SJCRH30 (cell line): Measurements from ENCODE around the gene TUBGCP5. TPM values are rescaled to one million over a fixed set of nuclear protein-coding genes. Genes with fewer than 3 reads are reported as not detected.
"Not testable (repeated sequence)": the region's sequence is repeated elsewhere in the genome, so short reads cannot be mapped to it uniquely, and the experiment has no call there.

Experiments
- DNase-seq, 2 experiments: peaks; one replicate each; pipeline ENCODE4 v3.0.0-alpha.2; 2015 to 2020
- H3K27ac ChIP-seq: fragments of 250-450 bp; sonication (Bioruptor Pico); 2 replicates; pipeline ENCODE4 v1.5.1; 2020; ENCODE audit warnings: mild to moderate bottlenecking, moderate library complexity
- H3K27me3 ChIP-seq: fragments of 250-450 bp; sonication (Bioruptor Pico); 2 replicates; pipeline ENCODE4 v1.5.1; 2020; ENCODE audit warnings: mild to moderate bottlenecking, moderate library complexity
- H3K36me3 ChIP-seq: fragments of 250-450 bp; sonication (Bioruptor Pico); 2 replicates; pipeline ENCODE4 v1.5.1; 2020; ENCODE audit warnings: mild to moderate bottlenecking, moderate library complexity
- H3K4me1 ChIP-seq: fragments of 250-450 bp; sonication (Bioruptor Pico); 2 replicates; pipeline ENCODE4 v1.5.1; 2020; ENCODE audit warnings: mild to moderate bottlenecking, moderate library complexity
- H3K4me3 ChIP-seq: fragments of 250-450 bp; sonication (Bioruptor Pico); 2 replicates; pipeline ENCODE4 v1.5.1; 2020; ENCODE audit warnings: mild to moderate bottlenecking, moderate library complexity
- H3K9me3 ChIP-seq: fragments of 250-450 bp; sonication (Bioruptor Pico); replicated peaks from 2 replicates; pipeline ENCODE4 v1.5.1; 2020; ENCODE audit warnings: mild to moderate bottlenecking, moderate library complexity
- total RNA-seq: library from RNA; depleted of rRNA; stranded (reverse); fragments of >200 nt; shearing (Covaris generic); gene quantifications from 2 replicates; pipeline ENCODE4 v1.2.3, GENCODE V29; 2014

Gene TUBGCP5
- total RNA-seq, 1 experiment from 2014 or later: 23.1 TPM

- Histone ChIP-seq H3K27me3 (no peaks in the 10 kb centered on the region), H3K27ac (no peak overlapping the region), H3K4me3 (no peak overlapping the region), H3K36me3 (no peaks in the 10 kb centered on the region), H3K4me1 (no peaks in the 10 kb centered on the region), H3K9me3 (no peaks in the 10 kb centered on the region)
- no peak for DNase-seq
Measured at GRCh38 chr15:23055316-23055715, 15.9 kb upstream of the TUBGCP5 start.

- no peak for DNase-seq
- Histone ChIP-seq H3K4me3 (no peak overlapping the region), H3K27ac (no peak overlapping the region), H3K27me3 (no peaks in the 10 kb centered on the region), H3K9me3 (no peaks in the 10 kb centered on the region), H3K4me1 (no peaks in the 10 kb centered on the region), H3K36me3 (no peaks in the 10 kb centered on the region)
Measured at GRCh38 chr15:23052522-23052921, 13.2 kb upstream of the TUBGCP5 start.

- DNase-seq: no peak
Measured at GRCh38 chr15:23050708-23051107, 11.3 kb upstream of the TUBGCP5 start.

DNA sequence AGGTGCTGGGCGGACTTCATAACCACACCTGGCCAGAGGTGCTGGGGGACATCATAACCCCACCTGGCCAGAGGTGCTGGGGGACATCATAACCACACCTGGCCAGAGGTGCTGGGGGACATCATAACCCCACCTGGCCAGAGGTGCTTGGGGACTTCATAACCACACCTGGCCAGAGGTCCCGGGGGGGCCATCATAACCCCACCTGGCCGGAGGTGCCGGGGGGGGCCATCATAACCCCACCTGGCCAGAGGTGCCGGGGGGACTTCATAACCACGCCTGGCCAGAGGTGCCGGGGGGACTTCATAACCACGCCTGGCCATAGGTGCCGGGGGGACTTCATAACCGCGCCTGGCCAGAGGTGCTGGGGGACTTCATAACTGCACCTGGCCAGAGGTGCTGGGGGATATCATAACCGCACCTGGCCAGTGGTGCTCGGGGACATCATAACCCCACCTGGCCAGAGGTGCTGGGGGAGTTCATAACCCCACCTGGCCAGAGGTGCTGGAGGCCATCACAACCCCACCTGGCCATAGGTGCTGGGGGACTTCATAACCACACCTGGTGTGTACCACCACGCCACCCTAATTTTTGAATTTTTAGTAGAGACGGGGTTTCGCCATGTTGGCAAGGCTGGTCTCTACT, 10.7 kb upstream of the TUBGCP5 start:
- Histone ChIP-seq H3K27ac (no peak overlapping the region), H3K4me1 (no peaks in the 10 kb centered on the region), H3K36me3 (no peaks in the 10 kb centered on the region), H3K27me3 (no peaks in the 10 kb centered on the region), H3K9me3 (no peaks in the 10 kb centered on the region), H3K4me3 (no peak overlapping the region)
- DNase-seq: no peak

More at GRCh38 chr15:23050708-23051107, 11.3 kb upstream of the TUBGCP5 start:
- Histone ChIP-seq H3K4me1 (no peaks in the 10 kb centered on the region), H3K9me3 (no peaks in the 10 kb centered on the region), H3K27me3 (no peaks in the 10 kb centered on the region), H3K27ac (no peak overlapping the region), H3K4me3 (no peak overlapping the region), H3K36me3 (no peaks in the 10 kb centered on the region)

GRCh38 chr15:23048572-23049282, 9.4 kb upstream of the TUBGCP5 start:
- H3K27ac ChIP-seq, H3K9me3 ChIP-seq, DNase-seq, H3K27me3 ChIP-seq, H3K4me1 ChIP-seq, H3K36me3 ChIP-seq, H3K4me3 ChIP-seq: not testable (repeated sequence)

DNA sequence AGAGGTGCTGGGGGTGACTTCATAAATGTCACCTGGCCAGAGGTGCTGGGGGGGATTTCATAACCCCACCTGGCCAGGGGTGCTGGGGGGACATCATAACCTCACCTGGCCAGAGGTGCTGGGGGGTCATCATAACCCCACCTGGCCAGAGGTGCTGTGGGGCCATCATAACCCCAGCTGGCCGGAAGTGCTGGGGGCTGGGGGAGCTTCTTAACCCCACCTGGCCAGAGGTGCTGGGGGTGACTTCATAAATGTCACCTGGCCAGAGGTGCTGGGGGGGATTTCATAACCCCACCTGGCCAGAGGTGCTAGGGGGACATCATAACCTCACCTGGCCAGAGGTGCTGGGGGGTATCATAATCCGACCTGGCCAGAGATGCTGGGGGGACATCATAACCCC, 4.6 kb upstream of the TUBGCP5 start:
- not testable (repeated sequence) for DNase-seq, H3K4me1 ChIP-seq, H3K27me3 ChIP-seq, H3K9me3 ChIP-seq, H3K4me3 ChIP-seq, H3K36me3 ChIP-seq, H3K27ac ChIP-seq

- H3K4me1 ChIP-seq, H3K4me3 ChIP-seq: not testable (repeated sequence)
Measured at GRCh38 chr15:23043535-23043934, 4.2 kb upstream of the TUBGCP5 start.

GRCh38 chr15:23041736-23042135, 2.4 kb upstream of the TUBGCP5 start:
- not testable (repeated sequence) for H3K4me3 ChIP-seq, H3K36me3 ChIP-seq, H3K27me3 ChIP-seq, H3K9me3 ChIP-seq, H3K27ac ChIP-seq, H3K4me1 ChIP-seq, DNase-seq

More at GRCh38 chr15:23043535-23043934, 4.2 kb upstream of the TUBGCP5 start:
- not testable (repeated sequence) for H3K9me3 ChIP-seq, DNase-seq, H3K36me3 ChIP-seq, H3K27ac ChIP-seq, H3K27me3 ChIP-seq

DNA sequence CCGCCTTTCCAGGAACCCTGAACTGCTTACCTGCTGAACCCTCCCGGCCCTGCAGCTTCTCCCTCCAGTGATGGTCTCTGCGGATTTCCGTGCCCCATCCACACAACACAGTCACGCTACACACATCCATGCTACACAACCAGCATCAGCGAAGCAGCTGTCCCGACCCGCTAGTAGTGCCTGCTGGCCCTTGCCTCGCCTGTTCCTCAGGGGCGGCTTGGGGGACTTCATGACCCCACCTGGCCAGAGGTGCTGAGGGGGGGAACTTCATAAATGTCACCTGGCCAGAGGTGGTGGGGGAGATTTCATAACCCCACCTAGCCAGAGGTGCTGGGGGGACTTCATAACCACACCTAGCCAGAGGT, 530 bp upstream of the TUBGCP5 start:
- H3K36me3 ChIP-seq: peaks cover 3% of the 10 kb centered on the region; the same call in 1 of the 2 replicates
- peaks cover 8% of the 10 kb centered on the region for H3K4me1 ChIP-seq
- DNase-seq: no peak
- H3K27ac ChIP-seq: peak overlapping the region; percentile 61; the same call in 1 of the 2 replicates
- peak overlapping the region; percentile 71 for H3K4me3 ChIP-seq
- no peaks in the 10 kb centered on the region for H3K9me3 ChIP-seq
- H3K27me3 ChIP-seq: no peaks in the 10 kb centered on the region

DNA sequence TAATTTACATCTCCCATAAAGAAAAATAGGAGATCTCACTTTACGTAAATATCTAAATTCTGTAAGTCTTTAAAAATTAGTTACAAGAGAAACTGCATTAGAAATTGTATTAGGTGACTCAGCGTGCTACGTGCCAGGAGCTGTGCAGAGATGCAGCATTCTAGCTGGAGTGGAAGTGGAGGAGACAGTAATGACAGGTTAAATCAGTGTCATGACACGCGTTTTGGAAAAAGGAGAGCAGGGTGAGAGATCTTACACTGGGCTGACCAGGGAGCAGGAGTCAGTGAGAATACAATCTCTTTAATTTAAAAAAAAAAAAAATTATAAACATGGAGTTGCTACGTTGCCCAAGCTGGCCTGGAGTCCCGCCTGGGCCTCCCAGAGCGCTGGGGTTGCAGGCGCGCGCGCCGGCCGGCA, 635 bp downstream of the TUBGCP5 start:
- Histone ChIP-seq H3K27ac (peak overlapping the region; percentile 61), H3K9me3 (no peaks in the 10 kb centered on the region), H3K27me3 (no peaks in the 10 kb centered on the region), H3K4me1 (peaks cover 8% of the 10 kb centered on the region), H3K36me3 (peaks cover 4% of the 10 kb centered on the region; the same call in 1 of the 2 replicates), H3K4me3 (peak overlapping the region; percentile 71)
- DNase-seq: no peak

GRCh38 chr15:23035964-23036566, 3.3 kb downstream of the TUBGCP5 start:
- H3K36me3 ChIP-seq: peaks cover 10% of the 10 kb centered on the region; the same call in 1 of the 2 replicates

DNA sequence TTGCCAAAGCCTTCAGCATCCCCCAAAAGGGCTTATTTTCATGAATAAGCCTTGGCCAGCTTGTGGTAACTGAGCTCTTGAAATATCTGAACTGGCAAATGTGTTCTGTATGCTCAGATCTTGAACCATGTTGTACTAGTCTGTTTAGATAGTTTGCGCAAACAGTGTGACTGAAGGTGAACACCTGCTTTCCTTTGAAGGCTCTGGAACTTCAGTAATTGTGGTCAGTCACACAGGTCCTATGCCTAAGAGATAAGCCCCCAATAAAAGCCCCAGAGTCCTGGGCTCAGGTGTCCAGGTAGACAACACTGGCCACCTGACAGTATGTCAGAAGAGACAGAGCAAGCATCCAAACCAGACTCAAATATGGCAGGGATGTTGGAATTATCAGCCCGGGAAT, 5.4 kb downstream of the TUBGCP5 start:
- H3K27ac ChIP-seq: no peak overlapping the region
- H3K36me3 ChIP-seq: peaks cover 10% of the 10 kb centered on the region; the same call in 1 of the 2 replicates
- H3K4me1 ChIP-seq: peaks cover 8% of the 10 kb centered on the region
- no peaks in the 10 kb centered on the region for H3K27me3 ChIP-seq
- no peaks in the 10 kb centered on the region for H3K9me3 ChIP-seq
- H3K4me3 ChIP-seq: no peak overlapping the region
- DNase-seq: no peak

More at GRCh38 chr15:23035964-23036566, 3.3 kb downstream of the TUBGCP5 start:
- no peaks in the 10 kb centered on the region for H3K9me3 ChIP-seq
- no peak overlapping the region for H3K27ac ChIP-seq
- H3K4me3 ChIP-seq: no peak overlapping the region
- peaks cover 8% of the 10 kb centered on the region for H3K4me1 ChIP-seq
- no peaks in the 10 kb centered on the region for H3K27me3 ChIP-seq
- DNase-seq: peak; percentile 61 to 81

- no peak for DNase-seq
- no peaks in the 10 kb centered on the region for H3K4me1 ChIP-seq
- H3K9me3 ChIP-seq: no peaks in the 10 kb centered on the region
- no peaks in the 10 kb centered on the region for H3K27me3 ChIP-seq
- H3K27ac ChIP-seq: no peak overlapping the region
- no peak overlapping the region for H3K4me3 ChIP-seq
- peaks cover 32% of the 10 kb centered on the region for H3K36me3 ChIP-seq
Measured at GRCh38 chr15:23026218-23026617, 13.2 kb downstream of the TUBGCP5 start.

DNA sequence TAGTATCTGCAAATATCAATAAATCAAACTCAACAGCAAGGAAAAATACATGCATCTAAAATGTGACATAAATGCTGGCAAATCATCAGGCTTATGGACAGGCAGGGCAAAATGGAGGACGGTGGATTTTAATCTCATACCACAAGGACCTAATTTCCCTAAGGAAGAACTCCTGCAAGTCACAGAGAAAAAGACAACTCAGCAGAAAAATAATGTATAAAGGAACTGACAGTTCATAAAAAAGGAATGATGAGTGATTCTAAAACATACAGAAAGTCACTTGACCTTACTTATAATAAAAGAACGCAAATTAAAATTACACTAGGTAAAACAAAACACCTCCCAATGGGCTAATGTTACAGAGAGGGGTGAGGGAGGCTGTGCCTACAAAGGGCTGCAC, 17.2 kb downstream of the TUBGCP5 start:
- DNase-seq: no peak
- H3K27ac ChIP-seq: no peak overlapping the region
- no peaks in the 10 kb centered on the region for H3K4me1 ChIP-seq
- H3K36me3 ChIP-seq: peaks cover 51% of the 10 kb centered on the region
- H3K9me3 ChIP-seq: no peaks in the 10 kb centered on the region
- H3K4me3 ChIP-seq: no peak overlapping the region
- H3K27me3 ChIP-seq: no peaks in the 10 kb centered on the region

DNA sequence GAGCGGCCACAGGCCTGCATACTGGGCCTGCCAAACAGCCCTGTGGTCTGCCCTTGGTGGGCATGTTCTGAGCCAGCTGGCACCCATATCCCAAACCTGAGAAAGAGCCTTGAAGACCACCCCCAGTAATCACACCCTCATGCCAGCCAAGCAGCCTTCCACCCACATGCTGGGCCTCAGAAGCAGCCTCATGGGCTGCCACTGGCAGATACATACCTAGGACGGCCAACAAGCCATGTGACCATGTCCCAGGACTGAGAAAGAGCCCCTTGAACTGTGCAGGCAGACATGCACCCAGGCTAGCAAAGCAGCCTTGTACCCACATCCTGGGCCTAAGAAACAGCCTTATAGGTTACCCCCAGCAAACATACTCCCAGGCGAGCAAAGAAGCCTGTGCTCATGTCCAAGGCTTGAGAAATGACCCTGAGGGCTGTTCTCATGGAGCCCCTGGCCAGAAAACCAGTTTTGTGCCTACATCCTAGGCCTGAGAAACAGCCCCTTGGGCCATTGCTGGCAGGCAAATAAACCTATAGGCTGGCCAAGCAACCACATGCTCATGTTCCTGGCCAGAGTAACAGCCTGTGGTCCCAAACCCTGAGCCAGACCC, 24.9 kb downstream of the TUBGCP5 start:
- Histone ChIP-seq H3K4me1 (no peaks in the 10 kb centered on the region), H3K27ac (no peak overlapping the region), H3K27me3 (no peaks in the 10 kb centered on the region), H3K9me3 (no peaks in the 10 kb centered on the region), H3K36me3 (peaks cover 25% of the 10 kb centered on the region), H3K4me3 (no peak overlapping the region)
- no peak for DNase-seq
